NAMALWA (cell line): ENCODE measurements around the gene LIPM.
A peak's percentile ranks its signal among the peaks of the same experiment; 100 is the strongest.

Source experiments
- DNase-seq: peaks from one replicate; pipeline ENCODE4 v3.0.0-alpha.2; 2015; ENCODE audit warnings: low spot score

Gene LIPM

DNA sequence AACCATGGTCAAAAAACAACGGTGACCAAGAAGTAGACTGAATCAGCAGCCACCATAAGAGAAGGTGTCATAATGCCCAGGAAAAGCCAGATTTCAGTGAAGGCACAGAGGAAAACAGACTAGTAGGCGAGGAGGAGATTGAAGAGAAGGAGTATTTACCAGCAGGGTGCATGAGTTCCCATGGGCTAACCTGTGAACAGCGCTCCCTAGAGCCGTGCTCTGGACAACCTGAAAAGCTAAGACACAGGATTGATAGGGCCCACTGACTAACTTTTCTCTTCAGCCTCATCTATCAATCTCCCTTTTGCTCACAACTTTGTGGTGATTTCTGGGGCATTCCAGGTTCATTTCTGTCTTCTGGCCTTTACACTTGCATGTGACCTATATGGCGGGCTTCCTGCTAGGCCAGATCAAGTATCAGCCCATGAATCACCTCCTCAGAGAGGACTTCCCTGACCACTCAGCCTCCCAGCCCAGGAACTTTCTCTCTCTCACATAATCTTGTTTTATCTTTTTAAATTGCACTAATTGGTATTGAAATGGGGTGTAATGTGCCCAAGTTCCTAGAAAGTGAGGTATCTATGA lies 36.3 kb downstream of the LIPM start:
- no peak for DNase-seq

DNA sequence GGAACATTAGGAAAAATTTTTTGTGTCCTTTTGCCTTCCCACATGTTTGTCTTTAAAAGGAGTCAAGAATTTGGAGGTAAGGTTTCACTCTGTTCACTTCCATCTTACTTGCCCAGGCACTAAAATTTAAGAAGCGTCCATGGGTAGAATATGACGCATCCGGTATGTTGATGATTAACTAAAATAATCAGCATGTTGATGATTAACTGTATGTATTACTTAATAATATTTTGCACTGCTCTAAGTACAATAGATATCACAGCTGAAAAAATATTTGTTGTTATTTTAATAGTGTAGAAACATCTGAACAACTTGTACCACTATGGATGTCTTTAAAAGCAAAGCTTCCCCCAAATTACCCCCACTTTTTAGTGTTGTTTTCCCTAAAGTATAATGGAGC lies 37.6 kb downstream of the LIPM start:
- no peak for DNase-seq

DNA sequence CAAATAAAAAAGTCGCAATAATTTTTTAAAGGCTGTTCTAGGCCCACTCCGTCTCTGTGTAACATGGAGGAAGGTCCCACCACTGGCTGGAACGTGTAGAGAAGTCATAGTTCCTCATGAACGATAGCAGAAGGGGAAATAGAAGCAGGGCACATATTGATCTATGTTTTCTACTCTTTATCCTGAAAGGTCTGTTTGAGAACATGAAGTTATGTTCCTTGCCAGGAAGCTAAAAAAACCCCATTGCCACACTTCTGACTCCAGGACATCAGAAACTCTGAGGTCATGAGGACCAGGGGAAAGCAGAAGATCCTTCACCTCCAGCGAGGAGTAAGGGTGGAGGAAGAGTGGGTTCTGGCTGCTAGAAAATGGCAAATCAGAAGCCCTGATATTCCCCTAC lies 38.4 kb downstream of the LIPM start:
- no peak for DNase-seq

DNA sequence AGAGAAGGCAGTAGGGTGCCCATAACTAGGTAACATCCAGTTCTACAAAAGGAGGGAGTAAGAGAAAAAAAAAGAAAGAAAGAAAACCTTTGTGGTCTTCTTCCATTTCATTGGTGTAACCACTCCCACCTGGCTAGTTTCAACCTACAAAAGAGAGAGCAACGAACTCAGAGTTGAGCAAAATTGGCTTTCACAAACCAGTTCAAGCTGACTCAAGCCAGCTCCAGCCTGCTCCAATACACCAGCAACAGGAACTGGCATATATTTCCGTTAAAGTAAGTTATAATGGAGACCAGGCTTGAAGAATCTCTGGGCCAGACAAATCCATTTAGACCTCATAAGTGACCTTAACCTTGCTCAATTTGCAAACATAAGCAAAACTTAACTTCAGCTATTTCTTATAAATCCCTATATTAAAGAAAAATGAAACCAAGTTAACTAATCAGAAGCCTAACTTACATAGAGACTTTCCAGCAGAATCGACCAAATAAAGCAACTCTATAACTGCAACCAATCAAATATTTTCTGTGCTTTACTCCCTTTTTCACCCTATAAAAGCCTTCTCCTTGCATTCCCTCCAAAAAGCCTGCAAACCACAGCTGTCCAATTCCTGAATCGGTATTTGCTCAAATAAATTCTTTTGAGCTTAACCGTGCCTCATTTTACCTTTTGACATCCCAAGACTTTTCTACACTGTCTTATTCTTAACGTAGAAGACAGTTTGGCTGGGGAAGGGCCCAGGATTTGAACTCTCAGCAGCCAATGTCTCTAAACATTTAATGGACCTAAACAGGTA lies 39.0 kb downstream of the LIPM start:
- DNase-seq: no peak

DNA sequence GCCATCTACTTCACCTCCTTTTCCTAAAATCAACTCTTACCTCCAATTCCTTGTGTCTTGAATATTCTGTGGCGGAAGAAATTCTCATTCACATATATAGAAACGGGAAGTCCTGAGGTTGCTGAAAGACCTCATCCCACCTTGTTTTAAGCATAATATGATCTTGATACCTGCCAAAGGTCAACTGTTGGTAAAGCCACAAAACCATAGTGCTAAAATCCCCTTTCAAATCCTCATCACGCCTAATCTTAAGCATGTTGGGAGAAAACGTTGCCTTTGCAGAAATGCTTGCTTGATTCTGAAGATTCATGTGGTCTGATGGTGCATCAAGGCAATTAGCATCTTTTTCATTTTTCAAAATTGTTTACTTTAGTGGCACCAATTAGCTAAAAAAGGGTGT lies 40.6 kb downstream of the LIPM start:
- no peak for DNase-seq

DNA sequence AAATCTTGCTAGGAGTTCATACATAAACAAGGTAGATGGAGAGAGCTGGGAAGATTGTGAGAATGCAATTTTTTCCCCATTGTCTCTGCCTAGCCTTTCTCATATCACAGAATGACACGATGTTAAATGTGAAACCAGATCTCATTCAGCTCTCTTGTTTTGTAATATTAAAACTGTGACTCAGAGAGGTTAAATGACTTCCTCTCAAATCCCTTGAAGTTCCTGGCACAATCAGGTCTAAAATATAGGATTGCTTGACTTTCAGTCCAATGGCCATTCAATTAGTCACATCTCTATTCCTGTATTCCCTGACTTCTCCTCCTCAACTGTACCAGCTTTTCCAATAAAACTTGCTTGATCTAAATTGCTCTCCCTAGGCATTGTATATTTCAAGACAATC lies 46.0 kb downstream of the LIPM start:
- DNase-seq: no peak

DNA sequence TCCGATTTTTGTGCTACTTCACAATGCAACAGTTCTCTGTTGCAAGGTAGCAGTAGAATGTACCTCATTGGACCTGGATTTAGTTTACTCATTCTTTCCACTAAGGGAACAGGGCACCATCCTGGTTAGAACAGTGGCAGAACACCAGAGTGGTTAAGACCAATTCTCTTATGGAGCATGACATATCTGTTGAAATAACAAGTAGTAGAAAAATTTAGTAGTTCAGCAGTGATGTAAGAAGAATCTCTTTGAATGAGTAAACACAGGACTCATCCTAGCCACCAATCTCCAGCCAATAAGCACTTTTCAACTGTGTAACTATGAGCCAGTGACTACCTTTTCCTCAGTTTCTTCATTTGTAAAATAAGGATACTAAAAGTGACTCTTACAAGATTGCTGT lies 46.7 kb downstream of the LIPM start:
- no peak for DNase-seq

DNA sequence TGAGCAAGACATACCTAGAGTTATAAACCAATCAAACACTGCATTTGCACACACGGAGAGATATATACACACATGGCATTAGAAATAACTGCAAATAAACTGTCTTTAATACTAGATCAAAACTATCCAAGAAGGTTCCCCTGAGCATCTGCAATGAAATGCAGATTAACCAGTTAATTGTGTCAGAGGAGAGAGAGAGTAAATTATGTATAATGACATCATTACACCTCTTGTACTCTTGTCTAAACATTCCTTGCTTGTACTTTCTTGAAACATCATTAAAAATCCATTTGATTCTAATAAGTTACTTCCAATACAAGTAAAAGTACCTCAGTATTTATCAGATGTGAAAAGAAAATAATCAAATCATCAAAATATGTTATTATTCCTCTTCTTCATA lies 48.2 kb downstream of the LIPM start:
- DNase-seq: no peak

DNA sequence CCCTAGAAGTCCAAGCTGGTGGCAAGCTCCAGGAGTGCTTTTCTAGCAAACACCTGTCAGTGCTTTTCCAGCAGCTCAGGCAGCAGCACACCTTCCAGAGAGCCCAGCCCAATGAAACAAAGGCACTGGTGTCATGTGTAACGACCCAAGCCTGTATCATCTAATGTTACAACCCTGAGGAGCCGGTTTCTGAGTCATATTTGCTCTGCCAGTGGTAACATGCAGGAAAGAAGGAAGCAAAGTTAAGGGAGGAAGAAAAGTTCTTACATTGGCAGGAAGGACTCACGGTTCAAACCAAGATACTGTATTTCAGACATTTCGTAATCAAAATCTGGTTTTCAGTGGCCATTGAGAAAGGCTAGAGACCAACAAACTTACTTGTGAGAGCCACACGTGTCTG lies 49.2 kb downstream of the LIPM start, which contains the start of gene ANKRD22:
TSS of gene ANKRD22 (minus strand) at position 139 of the 400 bp plus-strand sequence. CDS start 237 bp downstream, outside the sequence.
- no peak for DNase-seq

DNA sequence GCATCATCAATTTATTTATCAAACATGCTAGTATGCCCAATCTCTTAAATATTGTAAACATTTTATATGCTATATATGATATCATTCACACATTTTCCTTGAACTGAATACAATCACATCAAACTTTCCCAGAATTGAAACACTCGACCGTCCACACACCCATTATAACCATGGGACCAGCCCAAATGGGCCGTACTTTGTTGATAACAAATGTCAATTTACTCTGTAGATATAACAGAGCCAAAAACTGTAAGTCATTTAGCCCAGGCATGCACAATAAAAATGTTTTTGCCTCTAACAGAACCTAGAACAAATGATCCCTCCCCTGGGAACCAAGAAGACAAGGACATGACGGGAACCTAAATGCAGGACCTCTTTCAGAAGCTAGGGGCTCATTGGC lies 49.8 kb downstream of the LIPM start:
- no peak for DNase-seq

DNA sequence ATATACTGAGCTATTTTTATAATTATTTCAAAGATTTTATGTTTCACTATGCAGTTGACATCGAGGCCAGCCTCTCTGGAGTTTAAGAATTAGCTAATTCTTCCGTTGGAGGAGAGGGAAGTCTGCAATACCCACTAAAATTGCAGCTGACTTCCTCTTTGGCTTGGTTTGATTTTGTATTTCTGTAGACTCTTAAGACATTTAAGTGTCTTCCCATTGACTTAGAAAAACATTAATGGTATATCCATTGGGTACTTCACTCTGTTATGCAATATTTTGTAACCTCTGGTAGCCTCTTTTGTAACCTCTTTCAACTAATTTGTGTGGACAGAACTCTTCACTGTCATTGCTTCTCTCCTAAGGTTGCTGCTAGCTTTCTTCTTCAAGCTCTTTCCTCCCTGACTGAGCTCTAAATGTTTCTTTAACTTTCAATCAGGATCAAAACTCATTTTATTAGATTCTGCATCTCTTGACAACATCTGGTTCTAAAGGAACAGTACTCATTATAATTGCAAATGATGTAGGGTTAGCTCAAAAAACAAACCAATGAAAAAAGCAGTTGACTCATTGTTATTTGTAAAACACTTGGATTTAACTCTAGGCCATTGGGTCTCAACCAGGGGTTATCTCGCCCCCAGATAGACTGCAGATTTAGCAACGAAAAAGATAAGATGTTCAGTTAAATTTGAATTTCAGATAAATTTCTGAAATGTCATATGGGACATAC lies 50.8 kb downstream of the LIPM start:
- no peak for DNase-seq

DNA sequence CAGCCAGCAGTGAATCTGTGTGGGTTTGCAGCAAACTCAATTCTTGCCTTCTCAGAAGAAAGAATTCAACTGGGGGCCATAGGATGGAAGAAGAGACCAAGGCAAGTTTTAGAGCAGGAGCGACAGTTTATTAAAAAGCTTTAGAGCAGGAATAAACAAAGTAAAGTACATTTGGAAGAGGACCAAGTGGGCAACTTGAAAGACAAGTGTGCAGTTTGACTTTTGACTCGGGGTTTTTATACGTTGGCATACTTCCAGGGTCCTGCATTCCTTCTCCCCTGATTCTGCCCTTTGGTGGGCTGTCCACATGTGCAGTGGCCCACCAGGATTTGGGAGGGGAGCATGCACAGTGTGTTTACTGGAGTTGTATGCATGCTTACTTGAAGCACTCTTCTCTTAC lies 52.2 kb downstream of the LIPM start:
- no peak for DNase-seq

DNA sequence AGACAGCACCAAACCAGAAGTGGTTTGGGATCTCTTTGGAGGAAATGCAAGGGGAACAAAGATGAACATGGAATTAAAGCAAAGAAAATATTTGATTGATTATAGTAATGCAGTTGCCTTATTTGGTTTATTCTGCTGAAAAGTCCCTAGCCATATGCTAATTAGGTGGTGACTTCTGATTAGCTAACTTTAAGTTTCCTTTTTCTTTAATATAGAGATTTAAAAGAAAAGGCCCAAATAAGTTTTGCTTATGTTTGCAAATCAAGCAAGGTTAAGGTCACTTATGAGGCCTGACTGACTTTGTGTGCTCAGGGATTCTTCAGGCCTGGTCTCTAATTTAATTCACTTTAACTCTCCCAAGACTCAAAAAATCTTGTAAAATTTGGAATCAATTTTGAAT lies 55.3 kb downstream of the LIPM start:
- no peak for DNase-seq

DNA sequence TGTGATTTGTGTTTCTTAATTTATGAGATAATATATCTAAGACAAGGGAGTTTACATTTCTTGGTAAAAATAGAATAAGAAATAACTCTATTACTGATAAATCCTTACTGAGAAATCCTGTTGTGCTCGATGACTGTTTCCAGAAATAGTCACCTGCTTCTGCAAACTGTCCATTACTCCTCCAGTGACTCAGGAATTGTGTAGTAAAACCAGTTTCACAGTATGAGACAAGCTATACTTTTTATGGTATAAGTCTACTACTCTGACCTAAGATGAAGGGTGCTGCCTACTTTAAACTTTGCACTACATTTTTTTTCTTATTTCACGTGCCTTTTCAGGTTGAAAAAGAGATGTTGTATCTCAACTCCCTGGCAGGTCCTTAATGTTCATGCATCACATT lies 56.0 kb downstream of the LIPM start:
- no peak for DNase-seq

DNA sequence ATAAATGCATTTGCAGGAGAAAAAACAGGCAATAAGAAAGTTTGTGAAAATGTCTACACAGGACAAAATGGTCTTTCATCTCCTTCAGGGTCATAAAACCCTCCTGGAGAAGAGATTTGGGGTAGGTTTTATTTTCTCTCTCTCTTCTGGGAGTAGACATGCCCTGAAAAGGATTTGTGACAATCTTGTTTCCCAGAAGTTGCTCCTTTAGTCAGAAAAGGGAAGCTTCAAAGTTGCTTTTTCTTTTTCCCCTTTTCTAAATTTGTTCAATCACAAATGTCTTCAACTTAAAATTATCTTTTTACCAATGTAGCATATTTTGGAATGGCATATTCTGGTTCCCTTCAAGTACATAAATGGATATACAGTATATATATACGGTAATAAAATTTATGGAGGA lies 58.5 kb downstream of the LIPM start:
- no peak for DNase-seq

DNA sequence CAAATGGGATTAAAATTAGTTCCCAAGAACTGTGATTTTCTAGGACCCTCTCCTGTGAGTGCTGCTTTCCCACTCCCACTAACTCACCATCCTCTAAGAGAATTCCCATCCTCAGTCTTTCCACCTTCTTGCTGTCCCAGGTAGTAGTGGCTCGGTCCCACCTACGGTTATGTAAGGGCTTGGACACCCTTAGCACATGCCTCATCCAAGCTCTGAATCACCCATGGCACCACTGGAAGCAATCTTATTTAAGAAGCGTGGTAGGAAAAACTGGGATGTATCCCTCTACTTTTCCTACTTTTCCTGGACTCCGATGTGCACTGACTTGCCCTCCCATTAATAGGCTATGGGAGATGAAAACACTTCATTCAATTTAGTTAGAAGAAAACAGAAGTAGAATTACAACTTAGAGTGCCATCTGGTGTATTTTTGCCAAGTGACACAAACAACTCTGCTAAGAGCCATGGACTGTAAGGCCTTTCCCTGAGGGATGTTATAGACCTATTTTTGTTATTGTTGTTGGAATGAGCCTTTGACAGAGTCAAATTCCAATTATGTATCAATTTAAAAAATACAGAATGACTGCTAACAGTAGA lies 62.8 kb downstream of the LIPM start:
- peak; percentile 22 for DNase-seq

DNA sequence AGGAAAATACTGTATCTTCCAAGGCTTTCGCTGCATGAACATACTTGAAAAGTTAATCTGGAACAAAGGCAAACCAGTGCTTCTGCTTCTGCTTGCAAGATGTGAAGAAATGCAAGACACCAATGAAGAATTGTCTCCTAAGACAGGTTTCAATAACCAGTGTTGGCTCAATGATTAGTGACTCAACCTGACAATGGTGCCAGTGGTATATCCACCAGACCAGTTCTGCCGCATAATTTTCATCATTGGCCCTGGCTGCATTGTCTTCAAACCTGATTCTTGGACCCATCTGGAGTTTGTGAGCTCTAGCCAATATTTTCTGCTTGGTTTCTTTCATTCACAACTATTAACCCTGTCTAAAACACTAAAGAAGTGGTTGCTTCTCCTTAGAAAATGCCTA lies 63.9 kb downstream of the LIPM start:
- no peak for DNase-seq

DNA sequence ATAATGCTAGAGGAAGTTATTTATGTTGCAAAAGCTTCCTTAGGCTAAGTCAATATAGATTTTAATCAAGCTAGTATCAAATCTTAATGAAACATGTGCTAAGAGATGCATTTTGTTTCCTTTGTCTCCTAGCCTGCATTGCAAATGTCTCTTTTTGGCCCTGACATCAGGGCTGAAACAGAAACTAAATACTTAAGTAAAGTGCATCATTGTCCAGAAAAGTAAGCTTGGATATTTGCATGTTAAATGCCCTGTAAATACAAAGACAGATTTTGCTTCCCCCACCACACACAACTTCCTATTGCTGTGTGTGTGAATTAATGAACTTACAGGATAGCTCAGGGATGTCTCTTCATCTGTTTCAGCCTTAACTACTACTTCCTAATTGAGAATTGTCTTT lies 67.6 kb downstream of the LIPM start:
- DNase-seq: no peak
